ENCODE measurements around the gene C1orf50.

Gene C1orf50

GRCh38 chr1:42784946-42785693, 18.1 kb downstream of the C1orf50 start, which contains the start of gene TMEM269:
Gene TMEM269 (plus strand): TSS chr1:42784991. CDS start chr1:42789894, 4,903 bp downstream.
- TF ChIP-seq YY1 (IDR thresholded peaks at IDR 0.05; ENCODE audit: insufficient read depth, insufficient read length) (no peak), ZNF274 (IDR thresholded peaks at IDR 0.05; ENCODE audit: low read depth, low read length) (no peak), SUZ12 (IDR thresholded peaks at IDR 0.05; ENCODE audit: extremely low read depth, insufficient read depth, insufficient read length) (no peak)
- H3K36me3 ChIP-seq (ENCODE audit: insufficient read depth, insufficient read length, low read length), result peaks cover 36% of the 10 kb centered on the region
- H3K9ac ChIP-seq (ENCODE audit: insufficient read length, low read depth), result no peak within 1 kb of the TSS
- DNase-seq (ENCODE audit: low read depth, low spot score), result no peak
- no peaks in the 10 kb centered on the region for H3K27me3 ChIP-seq (ENCODE audit: insufficient read depth, insufficient read length)
- no peak within 1 kb of the TSS for H3K4me3 ChIP-seq (ENCODE audit: insufficient read length, low read depth)
- H3K4me1 ChIP-seq (ENCODE audit: insufficient read depth, insufficient read length), result no peaks in the 10 kb centered on the region
- no peaks in the 10 kb centered on the region for H3K9me3 ChIP-seq (ENCODE audit: insufficient read depth, low read length)

- Histone ChIP-seq H3K9me3 (ENCODE audit: insufficient read depth, low read length) (no peaks in the 10 kb centered on the region), H3K4me1 (ENCODE audit: insufficient read depth, insufficient read length) (no peaks in the 10 kb centered on the region), H3K36me3 (ENCODE audit: insufficient read depth, insufficient read length, low read length) (peaks cover 26% of the 10 kb centered on the region), H3K27me3 (ENCODE audit: insufficient read depth, insufficient read length) (no peaks in the 10 kb centered on the region), H3K4me3 (ENCODE audit: insufficient read length, low read depth) (no peak overlapping the region), H3K9ac (ENCODE audit: insufficient read length, low read depth) (no peak overlapping the region)
- no peak for TF ChIP-seq SUZ12 (IDR thresholded peaks at IDR 0.05; ENCODE audit: extremely low read depth, insufficient read depth, insufficient read length)
- TF ChIP-seq ZNF274 (IDR thresholded peaks at IDR 0.05; ENCODE audit: low read depth, low read length), result no peak
- TF ChIP-seq YY1 (IDR thresholded peaks at IDR 0.05; ENCODE audit: insufficient read depth, insufficient read length), result no peak
- no peak for DNase-seq (ENCODE audit: low read depth, low spot score)
Observed at GRCh38 chr1:42786097-42786496, 19.0 kb downstream of the C1orf50 start.

- no peak overlapping the region for H3K4me3 ChIP-seq (ENCODE audit: insufficient read length, low read depth)
- no peaks in the 10 kb centered on the region for H3K4me1 ChIP-seq (ENCODE audit: insufficient read depth, insufficient read length)
- H3K9ac ChIP-seq (ENCODE audit: insufficient read length, low read depth), result no peak overlapping the region
- no peaks in the 10 kb centered on the region for H3K27me3 ChIP-seq (ENCODE audit: insufficient read depth, insufficient read length)
- no peak for TF ChIP-seq ZNF274 (IDR thresholded peaks at IDR 0.05; ENCODE audit: low read depth, low read length)
- TF ChIP-seq SUZ12 (IDR thresholded peaks at IDR 0.05; ENCODE audit: extremely low read depth, insufficient read depth, insufficient read length), result no peak
- TF ChIP-seq YY1 (IDR thresholded peaks at IDR 0.05; ENCODE audit: insufficient read depth, insufficient read length), result no peak
- no peaks in the 10 kb centered on the region for H3K9me3 ChIP-seq (ENCODE audit: insufficient read depth, low read length)
- peaks cover 20% of the 10 kb centered on the region for H3K36me3 ChIP-seq (ENCODE audit: insufficient read depth, insufficient read length, low read length)
- DNase-seq (ENCODE audit: low read depth, low spot score), result no peak
Observed at GRCh38 chr1:42788021-42788420, 21.0 kb downstream of the C1orf50 start.

GRCh38 chr1:42793824-42794223, 26.8 kb downstream of the C1orf50 start:
- TF ChIP-seq SUZ12 (IDR thresholded peaks at IDR 0.05; ENCODE audit: extremely low read depth, insufficient read depth, insufficient read length) (no peak), ZNF274 (IDR thresholded peaks at IDR 0.05; ENCODE audit: low read depth, low read length) (no peak), YY1 (IDR thresholded peaks at IDR 0.05; ENCODE audit: insufficient read depth, insufficient read length) (no peak)
- H3K9me3 ChIP-seq (ENCODE audit: insufficient read depth, low read length), result no peaks in the 10 kb centered on the region
- no peaks in the 10 kb centered on the region for H3K4me1 ChIP-seq (ENCODE audit: insufficient read depth, insufficient read length)
- no peak overlapping the region for H3K4me3 ChIP-seq (ENCODE audit: insufficient read length, low read depth)
- H3K9ac ChIP-seq (ENCODE audit: insufficient read length, low read depth), result no peak overlapping the region
- no peaks in the 10 kb centered on the region for H3K27me3 ChIP-seq (ENCODE audit: insufficient read depth, insufficient read length)
- DNase-seq (ENCODE audit: low read depth, low spot score), result no peak
- no peaks in the 10 kb centered on the region for H3K36me3 ChIP-seq (ENCODE audit: insufficient read depth, insufficient read length, low read length)

GRCh38 chr1:42797414-42797813, 30.4 kb downstream of the C1orf50 start:
- no peaks in the 10 kb centered on the region for H3K9me3 ChIP-seq (ENCODE audit: insufficient read depth, low read length)
- no peaks in the 10 kb centered on the region for H3K36me3 ChIP-seq (ENCODE audit: insufficient read depth, insufficient read length, low read length)
- H3K4me3 ChIP-seq (ENCODE audit: insufficient read length, low read depth), result no peak overlapping the region
- H3K9ac ChIP-seq (ENCODE audit: insufficient read length, low read depth), result no peak overlapping the region
- no peak for TF ChIP-seq YY1 (IDR thresholded peaks at IDR 0.05; ENCODE audit: insufficient read depth, insufficient read length)
- TF ChIP-seq SUZ12 (IDR thresholded peaks at IDR 0.05; ENCODE audit: extremely low read depth, insufficient read depth, insufficient read length), result no peak
- TF ChIP-seq ZNF274 (IDR thresholded peaks at IDR 0.05; ENCODE audit: low read depth, low read length), result no peak
- DNase-seq (ENCODE audit: low read depth, low spot score), result no peak
- no peaks in the 10 kb centered on the region for H3K27me3 ChIP-seq (ENCODE audit: insufficient read depth, insufficient read length)
- no peaks in the 10 kb centered on the region for H3K4me1 ChIP-seq (ENCODE audit: insufficient read depth, insufficient read length)

- Histone ChIP-seq H3K27me3 (ENCODE audit: insufficient read depth, insufficient read length) (no peaks in the 10 kb centered on the region), H3K36me3 (ENCODE audit: insufficient read depth, insufficient read length, low read length) (no peaks in the 10 kb centered on the region), H3K4me1 (ENCODE audit: insufficient read depth, insufficient read length) (no peaks in the 10 kb centered on the region), H3K4me3 (ENCODE audit: insufficient read length, low read depth) (no peak overlapping the region), H3K9me3 (ENCODE audit: insufficient read depth, low read length) (no peaks in the 10 kb centered on the region), H3K9ac (ENCODE audit: insufficient read length, low read depth) (no peak overlapping the region)
- DNase-seq (ENCODE audit: low read depth, low spot score), result no peak
- TF ChIP-seq ZNF274 (IDR thresholded peaks at IDR 0.05; ENCODE audit: low read depth, low read length) (no peak), SUZ12 (IDR thresholded peaks at IDR 0.05; ENCODE audit: extremely low read depth, insufficient read depth, insufficient read length) (no peak), YY1 (IDR thresholded peaks at IDR 0.05; ENCODE audit: insufficient read depth, insufficient read length) (no peak)
Observed at GRCh38 chr1:42797979-42798378, 30.9 kb downstream of the C1orf50 start.

GRCh38 chr1:42801832-42802473, 34.9 kb downstream of the C1orf50 start:
- H3K4me1 ChIP-seq (ENCODE audit: insufficient read depth, insufficient read length), result no peaks in the 10 kb centered on the region
- DNase-seq (ENCODE audit: low read depth, low spot score), result no peak
- peaks cover 20% of the 10 kb centered on the region; the same call in 1 of the 2 replicates for H3K9me3 ChIP-seq (ENCODE audit: insufficient read depth, low read length)
- no peak overlapping the region for H3K4me3 ChIP-seq (ENCODE audit: insufficient read length, low read depth)
- TF ChIP-seq YY1 (IDR thresholded peaks at IDR 0.05; ENCODE audit: insufficient read depth, insufficient read length) (no peak), ZNF274 (IDR thresholded peaks at IDR 0.05; ENCODE audit: low read depth, low read length) (no peak), SUZ12 (IDR thresholded peaks at IDR 0.05; ENCODE audit: extremely low read depth, insufficient read depth, insufficient read length) (no peak)
- H3K36me3 ChIP-seq (ENCODE audit: insufficient read depth, insufficient read length, low read length), result peaks cover 15% of the 10 kb centered on the region
- H3K27me3 ChIP-seq (ENCODE audit: insufficient read depth, insufficient read length), result no peaks in the 10 kb centered on the region
- no peak overlapping the region for H3K9ac ChIP-seq (ENCODE audit: insufficient read length, low read depth)
